NCI-H1105 treated with DMSO at 0.1 percent for 48 hours (cell line): ENCODE results near the gene PAX2.

Source experiments
- DNase-seq: peaks from one replicate; lab custom pipeline; 2025; lab: John Stamatoyannopoulos, UW

PAX2 gene

DNA sequence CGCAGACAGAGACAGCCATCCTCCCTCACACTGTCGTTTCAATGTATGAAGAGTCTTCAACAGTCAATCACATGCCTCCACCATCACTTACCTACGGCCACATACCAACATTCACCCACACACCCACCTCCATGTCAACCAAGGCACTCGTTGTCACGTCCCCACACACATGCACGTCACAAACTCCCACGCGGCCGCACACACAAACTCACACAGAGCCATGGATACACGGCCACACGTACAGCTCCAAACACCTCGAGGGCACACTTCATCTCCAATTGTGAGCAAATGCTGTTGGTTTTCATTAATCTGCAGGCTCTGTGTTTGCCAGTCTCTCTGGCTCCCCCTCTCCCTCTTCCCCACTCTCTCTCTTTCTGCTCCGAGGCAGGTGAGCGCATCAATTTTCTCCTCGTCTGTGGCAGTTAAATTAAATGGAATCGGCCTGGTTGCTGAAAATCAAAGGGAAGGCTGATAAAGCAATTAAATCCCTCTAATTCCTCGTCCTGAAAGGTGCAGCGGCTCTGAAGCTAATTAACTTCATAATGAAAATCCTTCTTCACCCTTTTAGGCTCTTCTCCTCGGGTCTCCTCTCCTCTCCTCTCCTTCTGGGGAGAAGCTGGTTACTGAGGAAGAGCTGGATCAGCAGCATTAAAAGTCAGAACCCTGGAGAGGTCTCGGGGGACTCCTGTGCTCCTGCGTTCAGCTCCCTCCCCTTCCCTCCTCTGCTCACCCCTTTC, 113.5 kb downstream of the PAX2 start:
- DNase-seq, result no peak

DNA sequence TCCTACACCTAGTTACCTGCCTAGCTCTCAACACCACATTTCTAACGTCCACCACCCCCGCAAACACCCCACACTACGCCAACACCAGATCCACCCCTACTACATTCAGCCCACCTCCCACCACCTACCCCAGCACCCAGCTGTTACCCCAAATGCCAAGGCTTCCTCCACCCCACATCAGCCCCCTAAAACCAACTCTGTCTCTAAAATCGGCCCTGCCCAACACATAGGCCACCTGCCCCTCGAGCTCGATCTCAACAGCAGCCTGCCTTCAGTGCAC, 114.0 kb downstream of the PAX2 start:
- DNase-seq, result no peak

DNA sequence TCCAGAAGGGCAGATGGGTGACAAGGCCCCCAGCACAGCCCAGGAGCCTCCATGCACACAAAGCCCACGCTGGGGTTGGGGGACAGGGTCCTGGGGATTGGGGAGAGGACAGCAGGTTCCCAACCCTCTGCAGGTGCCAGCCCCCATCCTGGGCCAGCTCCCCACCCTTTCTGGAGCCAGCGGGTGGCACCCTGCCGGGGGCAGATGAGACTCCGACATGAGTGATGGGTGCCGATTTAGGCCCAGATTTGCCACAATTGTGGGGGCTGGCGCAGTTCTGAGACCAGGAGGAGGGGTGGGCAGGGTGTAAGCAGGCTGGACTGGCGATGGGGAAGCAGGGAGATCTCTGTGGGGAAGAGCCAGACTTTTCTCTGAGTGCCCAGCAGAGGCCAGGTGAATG, 118.1 kb downstream of the PAX2 start:
- no peak for DNase-seq

DNA sequence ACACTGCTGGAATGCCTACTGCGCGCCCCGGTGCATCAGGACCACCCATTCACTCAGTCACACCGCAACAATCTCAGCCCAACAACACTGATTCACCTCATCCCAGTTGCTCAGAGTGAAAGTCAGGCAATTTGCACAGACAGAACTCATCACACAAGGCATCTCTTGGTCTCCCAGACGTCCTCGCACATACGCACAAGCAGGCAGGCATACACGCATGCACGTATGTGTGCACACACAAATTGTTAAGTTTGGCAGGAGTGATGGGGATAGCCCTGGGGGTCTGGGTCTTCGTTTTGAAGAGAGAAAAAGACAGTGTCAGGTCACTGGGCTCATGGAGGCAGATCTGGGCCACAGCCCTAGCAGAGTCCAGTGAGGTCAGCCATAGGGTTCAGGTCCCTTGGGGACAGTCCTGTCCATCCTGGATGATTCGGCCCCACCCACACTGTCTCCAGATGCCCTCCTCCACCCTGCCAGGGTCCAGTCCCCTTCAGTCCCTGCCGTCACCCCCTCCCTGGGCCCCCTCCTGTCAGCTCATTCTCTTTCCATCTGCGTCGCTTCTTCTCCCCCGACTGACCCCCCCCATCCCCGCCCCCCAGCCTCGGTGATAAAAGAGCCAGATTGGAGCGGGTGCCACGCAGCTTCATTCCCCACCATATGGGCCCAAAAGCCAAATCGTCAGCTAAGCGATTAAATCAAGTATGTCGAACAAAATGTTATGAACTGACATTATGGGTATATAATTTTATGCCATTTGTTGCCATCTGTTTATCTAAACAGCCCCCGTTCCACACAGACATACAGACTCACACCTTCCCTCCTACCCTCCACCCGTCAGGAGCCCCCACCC, 118.9 kb downstream of the PAX2 start:
- DNase-seq, result no peak

DNA sequence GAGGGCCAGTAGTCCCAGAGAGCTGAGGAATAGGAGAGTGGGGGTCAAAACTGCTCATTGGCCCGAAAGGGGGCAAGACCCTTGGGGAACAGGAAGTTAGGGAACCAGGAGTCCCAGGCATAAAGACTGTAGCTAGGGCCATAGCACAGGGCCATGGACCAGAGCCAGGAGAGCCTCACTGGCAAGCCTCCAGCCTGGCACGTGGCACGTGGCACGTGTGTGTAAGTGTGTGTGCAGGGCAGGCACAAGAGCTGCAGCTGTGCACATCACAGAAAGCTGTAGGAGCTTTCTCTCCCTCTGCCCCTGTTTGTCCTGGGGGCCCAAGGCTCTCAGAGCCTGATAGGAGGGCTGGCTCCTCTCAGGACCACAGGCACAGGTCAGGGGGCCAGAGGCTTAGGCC, 119.6 kb downstream of the PAX2 start:
- DNase-seq, result no peak

DNA sequence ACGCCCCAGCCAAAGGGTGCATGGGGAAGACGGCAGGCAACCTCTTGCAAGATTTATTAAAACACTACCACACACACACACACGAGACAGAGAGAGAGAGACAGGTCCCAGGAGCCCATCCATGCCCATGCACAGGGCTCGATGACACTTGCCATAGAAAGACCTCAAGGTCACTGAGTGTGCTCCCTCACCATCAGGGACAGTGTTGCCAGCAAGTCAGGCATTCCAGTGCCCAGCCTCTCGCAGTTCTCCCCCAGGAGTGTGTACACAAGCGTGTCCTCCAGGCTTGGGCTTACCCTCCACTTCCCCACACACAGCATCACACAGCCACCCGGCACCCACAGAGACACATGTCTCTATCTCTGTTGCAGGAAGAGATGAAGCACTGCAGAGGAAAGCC, 120.6 kb downstream of the PAX2 start:
- no peak for DNase-seq

DNA sequence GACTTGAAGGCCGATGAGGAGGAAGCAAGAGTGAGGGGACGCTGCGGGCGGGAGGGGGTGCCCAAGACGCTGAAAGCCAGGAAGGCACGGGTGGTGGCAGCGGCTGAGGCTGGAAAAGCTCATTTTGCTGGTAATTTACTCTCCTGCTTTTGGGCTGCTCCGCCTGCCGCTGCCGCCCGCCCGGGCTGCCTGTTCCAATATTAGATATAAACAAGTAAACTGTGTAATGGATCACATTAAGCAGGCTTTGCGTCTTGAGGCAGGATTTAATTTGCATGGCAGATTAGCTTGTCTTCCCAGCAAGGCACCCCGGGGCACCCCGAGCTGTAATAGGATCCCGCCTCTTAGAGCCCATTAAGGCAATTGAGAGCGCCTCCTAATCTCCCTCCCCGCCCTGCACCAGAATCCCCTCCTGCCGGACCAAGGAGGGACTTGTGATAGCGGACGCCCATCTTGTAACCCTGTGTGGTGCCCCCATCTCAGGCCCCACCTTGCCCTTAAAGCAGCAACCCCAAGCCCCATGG, 121.3 kb downstream of the PAX2 start:
- DNase-seq, result no peak

DNA sequence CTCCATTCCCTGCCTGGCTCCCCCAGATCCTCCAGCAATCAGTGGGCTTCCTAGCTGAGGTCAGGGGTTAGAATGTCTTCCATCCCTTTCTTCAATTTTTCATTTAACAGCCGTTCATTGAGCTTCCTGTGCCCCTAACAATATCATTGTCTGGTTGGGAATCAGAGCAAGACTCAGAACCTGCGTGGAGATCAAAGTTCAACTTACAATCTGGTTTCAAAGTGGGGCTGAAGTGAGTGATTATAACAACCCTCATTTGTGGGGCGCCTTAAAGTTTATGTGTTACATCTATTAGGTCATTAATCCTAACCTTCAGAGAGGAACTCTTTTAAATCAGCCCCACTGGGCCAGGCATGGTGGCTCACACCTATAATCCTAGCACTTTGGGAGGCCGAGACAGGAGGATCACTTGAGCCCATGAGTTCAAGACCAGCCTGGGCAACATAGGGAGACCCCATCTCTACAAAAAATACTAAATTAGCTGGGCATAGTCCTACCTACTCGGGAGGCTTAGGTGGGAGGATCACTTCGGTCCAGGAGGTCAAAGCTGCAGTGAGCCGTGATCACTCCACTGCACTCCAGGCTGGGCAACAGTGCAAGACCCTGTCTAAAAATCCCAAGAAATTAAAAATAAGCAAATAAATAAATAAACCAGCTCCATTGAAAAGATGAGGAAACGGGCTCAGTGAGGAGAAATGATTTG, 122.0 kb downstream of the PAX2 start:
- DNase-seq, result no peak

DNA sequence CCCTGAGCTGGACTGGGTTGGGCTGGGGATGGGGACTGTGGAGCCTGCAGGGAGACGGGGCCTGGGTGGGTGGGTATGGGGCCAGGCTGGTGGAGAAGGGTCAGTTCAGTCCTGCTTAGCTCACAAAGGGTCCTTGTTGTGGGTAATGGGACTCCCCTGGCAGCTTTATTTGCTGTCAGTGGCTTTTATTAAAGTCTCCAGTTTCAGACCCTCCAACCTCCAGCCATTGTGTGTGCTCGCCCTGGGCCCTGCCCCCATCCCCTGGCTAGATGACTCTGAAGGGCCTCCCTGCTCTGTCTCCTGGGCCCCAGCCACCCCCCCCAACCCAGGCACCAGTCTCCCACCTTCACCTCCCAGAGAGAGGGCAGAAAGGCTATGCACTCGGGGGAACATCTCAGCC, 123.0 kb downstream of the PAX2 start:
- DNase-seq, result no peak

DNA sequence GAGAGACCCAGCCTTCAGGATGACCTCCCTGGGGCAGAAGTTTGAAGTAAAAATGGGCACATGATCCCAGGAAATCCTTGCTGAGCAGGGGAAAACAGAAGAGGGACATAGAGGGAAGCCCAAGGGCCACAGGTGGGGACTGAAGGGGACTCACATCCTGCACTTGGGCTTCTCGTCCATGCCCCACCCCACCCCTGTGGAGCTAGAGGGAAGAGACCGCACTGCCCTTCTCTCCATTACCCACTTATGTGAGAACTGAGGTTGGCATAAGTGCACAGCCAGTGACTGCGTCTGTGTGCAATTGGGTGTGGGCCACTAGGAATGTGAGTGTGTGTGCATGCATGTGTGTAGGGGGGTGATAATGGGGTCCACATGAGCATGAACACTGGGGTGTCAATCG, 124.0 kb downstream of the PAX2 start:
- DNase-seq, result no peak

DNA sequence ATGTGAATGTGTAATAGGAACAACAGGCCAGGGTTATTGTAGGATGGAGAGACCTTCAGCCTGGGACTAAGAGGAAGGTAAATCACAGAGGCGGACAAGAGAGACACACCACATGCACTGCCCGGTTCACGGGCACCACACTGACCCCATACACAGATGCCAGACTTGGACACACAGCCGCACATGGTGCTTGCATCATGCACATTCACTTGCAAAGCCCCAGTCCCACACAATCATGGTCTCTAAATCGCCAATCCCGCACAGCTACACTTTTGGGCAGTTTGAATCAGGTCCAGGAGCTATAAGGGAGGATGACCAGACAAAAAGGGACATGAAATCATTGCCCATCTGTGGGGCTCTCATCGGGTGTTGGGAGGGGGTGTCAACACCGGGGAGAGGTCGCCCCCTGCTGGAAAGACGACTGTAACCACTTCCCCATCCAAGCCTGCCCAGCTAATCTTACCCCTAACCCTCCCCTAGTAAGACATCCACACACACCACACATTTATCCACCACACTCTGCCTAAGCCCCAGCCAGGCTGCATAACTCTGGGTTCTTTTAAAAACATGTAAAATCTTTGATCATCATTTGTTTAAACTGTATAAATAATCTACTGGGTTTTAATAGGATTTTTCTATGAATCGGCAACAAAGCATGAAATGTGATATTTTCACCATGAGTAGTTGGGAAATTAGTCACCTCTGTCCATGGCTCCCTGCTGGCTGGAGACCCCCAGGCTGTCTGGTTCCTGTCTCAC, 126.8 kb downstream of the PAX2 start:
- peak; percentile 32 for DNase-seq

DNA sequence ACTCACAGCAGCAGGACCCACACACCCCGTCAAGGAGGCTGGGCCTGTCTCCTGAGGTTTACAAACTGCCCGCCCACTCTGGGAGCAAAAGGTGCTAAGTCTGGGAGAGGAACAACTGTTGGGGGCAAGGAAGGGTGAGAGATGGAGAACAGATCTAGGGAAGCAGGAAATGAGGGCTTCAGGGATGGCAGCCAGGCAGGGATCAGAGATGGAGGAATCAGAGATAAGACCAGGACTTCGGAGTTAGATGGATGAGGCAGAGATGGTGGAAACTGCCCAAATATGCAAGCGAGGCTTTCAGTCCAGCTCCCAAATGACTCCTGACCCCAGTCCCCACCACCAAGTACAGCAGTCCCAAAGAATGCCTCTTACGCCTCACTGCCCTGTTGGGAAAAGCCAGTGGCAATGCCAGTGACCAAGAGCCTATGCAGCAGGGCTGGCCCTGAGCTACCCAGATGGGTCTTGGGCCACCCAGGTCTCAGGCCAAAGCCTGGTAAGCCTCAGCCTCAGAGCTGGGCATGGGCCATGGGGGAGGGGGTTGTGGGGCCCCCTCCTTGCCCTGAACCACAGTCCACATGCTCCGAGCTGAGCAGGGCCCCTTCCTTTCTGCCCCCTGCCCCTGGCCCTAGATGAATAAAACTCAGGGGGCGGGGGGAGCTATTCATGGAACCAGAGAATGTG, 127.9 kb downstream of the PAX2 start:
- DNase-seq, result no peak

DNA sequence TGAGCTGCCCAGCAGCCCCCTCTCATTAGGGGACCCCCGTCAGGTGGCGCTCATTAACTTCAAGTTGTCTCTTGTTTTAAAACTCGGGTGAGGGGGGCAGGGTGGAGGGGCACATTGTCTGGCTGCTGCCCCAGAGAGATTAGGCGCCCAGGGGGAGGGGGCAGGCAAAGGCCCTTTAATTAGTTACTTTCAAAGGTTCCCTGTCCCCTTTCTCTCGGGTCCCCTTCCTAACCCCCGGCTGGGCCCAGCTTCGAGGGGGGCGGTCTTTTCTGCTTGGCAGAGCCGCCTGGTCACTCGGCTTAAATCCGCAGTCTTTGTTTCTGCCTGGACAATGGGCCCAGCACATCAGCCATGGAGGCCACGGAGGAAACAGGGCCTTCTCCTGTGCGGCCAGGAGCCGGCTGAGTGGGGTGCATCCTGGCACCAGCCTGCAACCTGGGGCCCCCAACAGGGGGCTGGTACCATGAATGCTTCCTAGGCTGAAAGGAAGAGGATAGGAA, 128.5 kb downstream of the PAX2 start:
- no peak for DNase-seq

DNA sequence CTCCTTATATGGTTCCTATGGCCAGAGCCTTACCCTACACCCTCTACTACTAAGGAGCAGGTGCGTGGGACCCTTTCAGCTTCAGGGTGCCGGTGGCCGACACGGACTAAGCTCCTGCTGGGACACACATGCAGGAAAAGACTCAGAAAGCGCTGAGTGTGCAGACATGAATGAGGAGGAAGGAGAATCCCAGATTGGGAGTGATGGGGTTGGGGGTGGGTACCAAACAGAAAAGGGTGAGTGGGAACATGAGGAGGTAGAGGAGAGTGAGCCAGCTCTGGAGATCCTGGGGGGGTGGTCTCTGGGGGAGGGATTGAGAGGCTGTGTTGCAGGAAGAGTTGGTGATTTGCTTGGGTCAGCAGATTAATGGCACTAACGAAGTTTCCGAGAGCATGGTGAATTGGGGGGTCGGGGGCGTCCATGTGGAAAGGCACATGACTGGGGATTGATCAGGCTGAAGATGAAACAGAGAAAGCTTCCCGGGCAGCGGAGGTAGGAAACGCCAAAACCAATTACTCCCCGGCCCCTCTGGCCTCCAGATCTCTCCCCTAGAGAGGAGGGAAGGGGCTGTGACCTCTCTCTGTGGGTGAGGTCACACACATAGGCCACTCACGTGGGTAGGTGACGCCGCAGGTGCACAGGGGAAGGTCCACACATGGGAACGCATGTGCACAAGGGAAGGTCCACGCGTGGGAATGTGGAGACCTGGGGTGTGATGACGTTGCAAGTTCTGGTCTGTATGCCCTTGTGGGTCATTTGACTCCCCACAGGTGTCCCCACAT, 129.5 kb downstream of the PAX2 start:
- DNase-seq, result no peak

DNA sequence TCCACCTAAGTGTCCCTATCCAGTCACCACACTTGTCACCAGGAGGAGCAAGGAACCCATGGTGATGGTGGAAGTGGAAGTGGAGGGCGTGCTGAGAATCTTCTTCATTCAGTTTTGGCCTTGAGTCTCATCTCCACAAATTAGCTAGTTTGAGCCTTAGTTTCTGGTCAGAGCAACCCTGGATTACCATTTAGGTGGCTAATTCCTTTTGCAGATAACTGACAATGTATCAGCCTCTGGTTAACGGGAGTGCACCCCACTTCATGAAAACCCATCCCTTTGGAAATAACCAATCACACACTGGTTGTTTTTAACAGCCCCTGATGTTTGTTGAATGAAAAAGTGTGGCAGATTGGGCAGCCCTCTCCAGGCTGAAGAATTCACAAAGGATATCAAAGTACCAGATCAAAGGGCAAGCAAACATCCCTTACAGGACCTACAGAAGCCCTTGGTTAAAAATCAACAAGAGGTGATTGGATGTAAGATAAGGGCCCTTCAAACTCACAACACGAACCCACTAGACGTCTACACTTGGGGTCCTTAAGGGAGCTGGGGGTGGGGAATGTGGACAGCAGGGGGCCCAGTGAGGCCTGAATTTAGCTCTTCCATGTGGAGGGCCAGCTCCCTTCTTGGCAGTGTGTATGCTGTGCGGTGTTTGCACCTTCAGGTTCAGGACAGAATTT, 130.2 kb downstream of the PAX2 start:
- DNase-seq, result no peak

DNA sequence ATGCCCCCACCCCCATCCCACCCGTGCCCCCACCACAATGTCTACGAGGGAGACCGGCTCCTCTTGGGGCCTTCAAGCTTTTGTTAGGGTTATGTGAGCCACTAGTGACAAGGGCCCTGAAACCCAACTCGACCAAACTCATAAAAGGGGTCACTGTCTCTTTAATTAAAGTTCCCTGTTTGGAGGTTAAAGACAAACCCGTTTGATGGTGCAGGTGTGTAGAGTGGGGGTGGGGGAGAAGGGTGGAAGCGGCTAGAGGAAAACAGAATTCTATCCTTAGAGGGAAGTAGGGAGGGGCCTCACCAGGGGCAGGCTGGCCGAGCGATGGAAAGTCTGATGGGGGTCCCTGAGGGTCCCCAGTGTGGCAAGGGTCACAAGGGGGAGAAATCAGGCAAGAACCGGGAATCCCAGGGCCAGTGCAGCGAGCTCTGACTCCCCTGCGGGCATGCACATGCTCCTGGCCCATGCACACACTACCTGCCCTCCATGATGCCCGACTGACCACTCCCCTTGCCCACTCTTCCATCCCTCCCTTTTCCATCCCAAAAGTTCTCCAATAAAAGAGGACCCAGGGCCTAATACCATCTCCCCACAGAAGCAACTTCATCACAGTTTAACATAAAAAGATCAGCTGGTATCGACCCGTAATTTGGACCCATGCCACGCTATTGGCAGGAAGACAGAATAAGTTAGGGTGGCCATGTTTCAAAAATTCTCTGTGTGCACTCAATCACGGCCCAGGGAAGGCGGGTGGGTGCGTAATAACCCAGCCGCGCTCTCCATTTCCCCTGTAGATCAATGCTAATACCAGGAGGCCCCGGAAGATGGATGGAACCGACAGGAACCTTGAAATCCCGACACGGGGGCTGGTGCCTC, 131.4 kb downstream of the PAX2 start:
- DNase-seq, result no peak

DNA sequence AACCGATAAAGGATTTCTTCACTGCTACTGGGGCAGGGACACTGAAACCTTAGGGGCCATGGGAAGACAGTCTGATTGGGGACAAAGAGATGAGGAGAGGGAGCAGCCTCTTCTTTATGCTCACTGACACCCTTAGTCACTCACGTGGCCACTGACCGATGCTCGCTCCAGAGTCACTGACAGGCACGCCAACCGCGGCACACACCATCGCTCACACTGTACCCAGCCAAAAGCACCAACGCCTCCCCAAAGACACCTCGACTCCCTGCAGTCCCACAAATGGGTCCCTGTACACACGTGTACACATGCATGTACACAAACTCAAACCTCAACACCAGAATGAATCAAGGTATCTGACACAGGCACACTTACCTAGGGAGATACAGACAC, 132.1 kb downstream of the PAX2 start:
- DNase-seq, result no peak

DNA sequence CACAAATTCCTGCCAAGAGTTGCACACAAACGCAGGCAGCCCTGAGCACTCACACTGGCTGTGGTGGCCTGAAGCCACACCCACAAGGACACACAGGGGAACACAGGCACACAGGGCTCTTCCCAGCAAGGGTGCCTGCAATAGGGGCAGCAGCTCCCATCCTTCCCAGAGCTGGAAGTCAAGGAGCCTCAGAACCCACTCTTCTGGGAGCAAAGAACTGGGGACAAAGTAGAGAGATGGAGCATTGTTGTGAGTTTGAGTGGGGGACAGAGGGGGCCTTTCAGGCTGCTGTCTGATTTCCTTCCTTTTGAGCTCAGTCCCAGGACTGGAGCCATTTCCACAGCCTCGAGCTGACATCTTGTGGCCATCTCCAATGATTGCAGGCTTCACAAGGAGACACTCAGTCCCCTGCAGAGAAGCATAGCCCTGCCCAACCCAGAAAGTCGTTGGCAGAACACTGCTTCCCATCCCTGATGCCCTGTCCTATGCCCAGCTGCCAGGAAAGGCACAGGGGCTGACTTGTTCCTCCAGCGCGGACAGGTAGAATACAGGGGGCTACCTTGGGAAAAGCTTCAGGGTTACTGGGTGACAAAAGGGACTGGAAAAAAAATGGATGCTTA, 133.0 kb downstream of the PAX2 start:
- DNase-seq, result peak; percentile 39
